Caco-2 (cell line): ENCODE results near the gene CDK14. TPM values are rescaled to one million over a fixed set of nuclear protein-coding genes. Genes with fewer than 3 reads are reported as not detected.

ENCODE experiments used
- BruUV-seq: library from RNA; stranded (reverse); fragments of 400-500 nt; replicated peaks from 2 replicates; lab custom pipeline; 2021; lab: Mats Ljungman, UMichigan
- CTCF ChIA-PET: fragments of 300-600 bp; sonication (Branson Sonifier 250); formaldehyde crosslinking; loops from one replicate; lab custom pipeline; 2022; ENCODE audit warnings: antibody characterized with exemption; lab: Charles Lee
- POLR2A ChIA-PET: fragments of 300-600 bp; sonication (Branson Sonifier 250); formaldehyde crosslinking; loops from one replicate; lab custom pipeline; 2022; ENCODE audit warnings: antibody characterized with exemption; lab: Charles Lee
- DNase-seq, 2 experiments: peaks; one replicate each; pipeline versions ENCODE4 v3.0.0 to v3.0.0-alpha.2; 2020 to 2022
- H3K27me3 ChIP-seq: replicated peaks from 2 replicates; pipeline ENCODE4 v1.6.0; 2011; ENCODE audit warnings: low read length; ENCODE audit not compliant: control insufficient read depth, insufficient read depth
- H3K36me3 ChIP-seq: 2 replicates; pipeline ENCODE4 v1.5.1; 2011; ENCODE audit warnings: low read length; ENCODE audit not compliant: control insufficient read depth, insufficient read depth
- H3K4me1 ChIP-seq: fragments of 250-450 bp; sonication (Bioruptor Pico); 2 replicates; pipeline ENCODE4 v1.5.1; 2020; ENCODE audit warnings: mild to moderate bottlenecking
- H3K4me3 ChIP-seq: 2 replicates; pipeline ENCODE4 v1.5.1; 2011; ENCODE audit warnings: low read depth, mild to moderate bottlenecking, control low read depth, low read length
- H3K9me3 ChIP-seq: fragments of 250-450 bp; sonication (Bioruptor Pico); 2 replicates; pipeline ENCODE4 v1.5.1; 2020; ENCODE audit warnings: mild to moderate bottlenecking, moderate library complexity
- H3K27ac Mint-ChIP-seq: one replicate; pipeline ENCODE4 v1.8.0; 2022; ENCODE audit warnings: mixed read lengths; ENCODE audit not compliant: unreplicated experiment
- H3K27me3 Mint-ChIP-seq: one replicate; pipeline ENCODE4 v1.8.0; 2022; ENCODE audit warnings: mixed read lengths; ENCODE audit not compliant: insufficient read depth, unreplicated experiment
- H3K36me3 Mint-ChIP-seq: one replicate; pipeline ENCODE4 v1.8.0; 2022; ENCODE audit warnings: mild to moderate bottlenecking, mixed read lengths; ENCODE audit not compliant: insufficient read depth, unreplicated experiment
- H3K4me1 Mint-ChIP-seq: one replicate; pipeline ENCODE4 v1.8.0; 2022; ENCODE audit warnings: low read depth, mixed read lengths; ENCODE audit not compliant: unreplicated experiment
- H3K4me3 Mint-ChIP-seq: one replicate; pipeline ENCODE4 v1.8.0; 2022; ENCODE audit warnings: mild to moderate bottlenecking, moderate library complexity, mixed read lengths; ENCODE audit not compliant: unreplicated experiment
- H3K9me3 Mint-ChIP-seq: one replicate; pipeline ENCODE4 v1.8.0; 2022; ENCODE audit warnings: mixed read lengths; ENCODE audit not compliant: unreplicated experiment
- CTCF ChIP-seq, 2 experiments: fragments of 200-600 bp in 1 of 2; IDR thresholded peaks; 1 replicate in 1 of 2; 2 replicates in 1 of 2; pipeline versions ENCODE4 v1.5.1 to v1.8.0; 2011 to 2022; ENCODE audit warnings: antibody characterized with exemption in 1 of 2, control low read depth in 1 of 2, inconsistent platforms in 1 of 2, low read depth in 1 of 2, low read length in 1 of 2, mild to moderate bottlenecking in 1 of 2, moderate library complexity in 1 of 2; ENCODE audit not compliant: insufficient read depth in 1 of 2, severe bottlenecking in 1 of 2, unreplicated experiment in 1 of 2
- intact Hi-C: fragments of 100-400 bp; cut with micrococcal nuclease; formaldehyde crosslinking; loops from one replicate; pipeline ENCODE4 v1.10.0; 2022; ENCODE audit not compliant: unreplicated experiment
- total RNA-seq: library from RNA; stranded (reverse); gene quantifications from 2 replicates; pipeline ENCODE4 v1.2.3, GENCODE V29; 2022

CDK14 gene
- total RNA-seq, 1 experiment from 2014 or later, result 18.2 TPM

DNA sequence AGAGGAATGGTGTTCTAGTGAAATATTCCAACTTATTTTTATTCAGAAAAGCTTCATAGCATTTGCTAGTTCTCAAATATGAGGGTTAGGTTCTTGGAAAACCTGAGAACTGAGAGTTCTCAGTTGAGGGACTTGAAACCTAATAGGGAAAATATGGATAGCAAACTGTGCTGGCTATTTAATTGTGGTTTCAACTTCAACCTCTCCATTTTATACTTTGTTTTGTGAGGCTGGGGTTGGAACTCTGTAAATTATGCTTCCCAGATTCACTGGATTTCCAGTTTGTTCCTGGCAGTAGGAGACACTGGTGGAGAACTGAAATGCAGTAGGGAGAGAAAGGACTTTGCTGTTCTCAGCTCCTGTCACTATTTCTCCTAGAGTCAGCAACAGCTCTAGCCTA lies 52.7 kb downstream of the CDK14 start:
- no peak overlapping the region for H3K4me3 Mint-ChIP-seq
- H3K27me3 Mint-ChIP-seq, result no peaks in the 10 kb centered on the region
- no peaks in the 10 kb centered on the region for H3K4me1 Mint-ChIP-seq
- Histone ChIP-seq H3K27me3 (no peaks in the 10 kb centered on the region), H3K9me3 (no peaks in the 10 kb centered on the region; the same call in 1 of the 2 replicates), H3K4me3 (no peak overlapping the region), H3K4me1 (no peaks in the 10 kb centered on the region), H3K36me3 (no peaks in the 10 kb centered on the region)
- no peak for DNase-seq
- TF ChIP-seq CTCF (IDR thresholded peaks at IDR 0.05; ENCODE audit: insufficient read depth in 1 of 2, low read depth in 1 of 2, low read length in 1 of 2, severe bottlenecking in 1 of 2, unreplicated experiment in 1 of 2), result no peak
- no TSS peak for BruUV-seq
- intact Hi-C loops, result no loop called here
- POLR2A ChIA-PET, result no interaction called here
- H3K27ac Mint-ChIP-seq, result no peak overlapping the region
- peaks cover 19% of the 10 kb centered on the region for H3K9me3 Mint-ChIP-seq
- CTCF ChIA-PET, result no interaction called here
- peaks cover 6% of the 10 kb centered on the region for H3K36me3 Mint-ChIP-seq

DNA sequence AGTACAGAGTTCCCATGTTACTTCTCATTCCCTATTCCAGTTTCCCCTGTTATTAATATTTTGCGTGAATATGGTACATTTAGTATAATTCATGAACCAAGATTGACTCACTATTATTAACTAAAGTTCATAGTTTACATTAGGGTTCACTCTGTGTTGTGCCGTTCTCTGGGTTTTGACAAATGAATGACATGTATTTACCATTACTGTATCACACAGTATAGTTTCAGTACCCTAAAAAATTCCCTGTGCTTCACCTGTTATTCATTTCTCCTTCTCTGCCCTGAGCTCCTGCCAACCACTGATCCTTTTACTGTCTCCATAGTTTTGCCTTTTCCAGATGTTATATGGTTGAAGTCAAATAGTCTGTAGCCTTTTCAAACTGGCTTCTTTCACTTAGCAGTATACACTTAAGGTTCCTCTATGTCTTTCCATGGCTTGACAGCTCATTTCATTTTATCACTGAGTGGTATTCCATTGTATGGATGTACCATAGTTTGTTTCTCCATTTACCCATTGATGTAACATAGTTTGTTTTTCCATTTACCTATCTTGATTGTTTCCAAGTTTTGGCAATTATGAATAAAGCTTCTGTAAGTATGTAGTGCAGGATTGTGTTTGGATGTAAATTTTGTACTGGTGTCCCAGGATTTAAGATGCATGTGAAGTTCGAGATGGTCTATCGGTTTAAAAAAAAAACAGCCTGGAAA lies 58.8 kb downstream of the CDK14 start:
- POLR2A ChIA-PET, result no interaction called here
- Mint-ChIP-seq H3K27me3 (no peaks in the 10 kb centered on the region), H3K4me1 (no peaks in the 10 kb centered on the region), H3K27ac (no peak overlapping the region), H3K9me3 (peaks cover 10% of the 10 kb centered on the region), H3K4me3 (no peak overlapping the region), H3K36me3 (peaks cover 6% of the 10 kb centered on the region)
- no peaks in the 10 kb centered on the region for H3K27me3 ChIP-seq
- no peaks in the 10 kb centered on the region for H3K36me3 ChIP-seq
- CTCF ChIA-PET, result no interaction called here
- H3K9me3 ChIP-seq, result no peaks in the 10 kb centered on the region; the same call in 1 of the 2 replicates
- H3K4me3 ChIP-seq, result no peak overlapping the region
- intact Hi-C loops, result no loop called here
- BruUV-seq, result no TSS peak
- no peak for DNase-seq
- no peaks in the 10 kb centered on the region for H3K4me1 ChIP-seq
- TF ChIP-seq CTCF (IDR thresholded peaks at IDR 0.05; ENCODE audit: insufficient read depth in 1 of 2, low read depth in 1 of 2, low read length in 1 of 2, severe bottlenecking in 1 of 2, unreplicated experiment in 1 of 2), result no peak

- Mint-ChIP-seq H3K27ac (no peak overlapping the region), H3K27me3 (no peaks in the 10 kb centered on the region), H3K9me3 (peaks cover 10% of the 10 kb centered on the region), H3K4me3 (no peak overlapping the region), H3K36me3 (peaks cover 6% of the 10 kb centered on the region), H3K4me1 (no peaks in the 10 kb centered on the region)
- Histone ChIP-seq H3K9me3 (no peaks in the 10 kb centered on the region; the same call in 1 of the 2 replicates), H3K4me3 (no peak overlapping the region), H3K36me3 (no peaks in the 10 kb centered on the region), H3K27me3 (no peaks in the 10 kb centered on the region), H3K4me1 (no peaks in the 10 kb centered on the region)
- intact Hi-C loops, result no loop called here
- ChIA-PET CTCF (no interaction called here), POLR2A (no interaction called here)
- no peak for DNase-seq
- no TSS peak for BruUV-seq
- TF ChIP-seq CTCF (IDR thresholded peaks at IDR 0.05; ENCODE audit: insufficient read depth in 1 of 2, low read depth in 1 of 2, low read length in 1 of 2, severe bottlenecking in 1 of 2, unreplicated experiment in 1 of 2), result no peak
Measured at GRCh38 chr7:90655566-90655965, 59.4 kb downstream of the CDK14 start.
